ENCODE results near the gene SNX2.

SNX2 gene

DNA sequence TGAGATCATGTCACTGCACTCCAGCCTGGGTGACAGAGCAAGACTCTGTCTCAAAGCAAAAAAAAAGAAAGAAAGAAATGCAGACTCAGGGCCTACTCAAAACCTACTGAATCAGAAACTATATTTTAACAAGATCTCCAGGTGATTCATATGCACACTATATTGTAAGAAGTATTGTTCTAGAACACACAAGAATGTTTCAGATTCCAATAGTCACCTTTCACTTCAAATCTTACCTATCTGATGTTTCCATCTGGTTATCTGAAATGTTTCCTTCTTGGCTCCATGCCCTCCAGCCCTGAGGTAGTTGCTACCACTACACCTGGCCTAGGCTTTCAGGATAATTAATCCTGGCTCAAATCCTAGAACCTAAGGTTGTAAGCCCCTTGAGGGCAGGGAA, 36.8 kb upstream of the SNX2 start:
- no peak overlapping the region for H3K4me2 ChIP-seq (ENCODE audit: low read length)
- no peak overlapping the region for H3K4ac ChIP-seq (ENCODE audit: low read depth, low read length)
- H4K5ac ChIP-seq (ENCODE audit: low read length): no peak overlapping the region
- no peak overlapping the region for H3K27ac ChIP-seq (ENCODE audit: low read depth, low read length)
- H2BK120ac ChIP-seq (ENCODE audit: low read depth, low read length): no peak overlapping the region
- no peaks in the 10 kb centered on the region for H3K27me3 ChIP-seq (ENCODE audit: insufficient read depth, low read length, poor library complexity)
- no peaks in the 10 kb centered on the region for H3K79me1 ChIP-seq (ENCODE audit: low read length)
- no peak overlapping the region for H2AK5ac ChIP-seq (ENCODE audit: low read length)
- no peaks in the 10 kb centered on the region for H3K36me3 ChIP-seq (ENCODE audit: control insufficient read depth, insufficient read depth, low read length)
- DNase-seq: no peak
- H3K79me2 ChIP-seq (ENCODE audit: control insufficient read depth, insufficient read depth, low read length): no peaks in the 10 kb centered on the region
- no peak overlapping the region for H2BK5ac ChIP-seq (ENCODE audit: low read length)
- peaks cover 2% of the 10 kb centered on the region for H3K4me1 ChIP-seq (ENCODE audit: control insufficient read depth, low read depth, low read length)
- H3K4me3 ChIP-seq (ENCODE audit: low read length): no peak overlapping the region
- H3K23ac ChIP-seq (ENCODE audit: low read length): no peak overlapping the region
- no peak overlapping the region for H3K18ac ChIP-seq (ENCODE audit: low read length)
- H3K56ac ChIP-seq (ENCODE audit: low read length): no peak overlapping the region
- H3K9ac ChIP-seq (ENCODE audit: low read length): no peak overlapping the region
- no peak overlapping the region for H2BK15ac ChIP-seq (replicated peaks; ENCODE audit: low read depth)
- H4K8ac ChIP-seq (ENCODE audit: low read depth, low read length): no peak overlapping the region

DNA sequence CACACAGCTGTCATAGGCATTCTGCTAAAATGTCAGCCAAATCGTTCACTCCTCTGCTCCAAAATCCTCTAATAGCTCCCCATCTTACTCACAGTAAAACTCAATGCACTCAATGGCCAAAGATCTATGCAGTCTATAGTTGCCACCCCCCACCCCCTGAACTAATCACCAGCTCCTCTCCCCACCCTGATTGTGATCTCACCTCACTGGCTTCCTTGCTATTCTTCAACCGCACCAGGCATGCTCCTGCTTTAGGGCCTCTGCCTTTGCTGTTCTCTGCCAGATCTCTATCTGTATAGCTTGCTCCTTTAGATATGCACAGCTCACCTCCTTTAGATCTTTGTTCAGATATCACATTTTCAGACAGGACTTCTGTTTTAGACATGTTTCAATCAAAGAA, 33.2 kb upstream of the SNX2 start:
- Histone ChIP-seq H2BK15ac (replicated peaks; ENCODE audit: low read depth) (no peak overlapping the region), H3K27ac (ENCODE audit: low read depth, low read length) (no peak overlapping the region), H3K23ac (ENCODE audit: low read length) (no peak overlapping the region), H4K5ac (ENCODE audit: low read length) (no peak overlapping the region), H2BK5ac (ENCODE audit: low read length) (no peak overlapping the region), H3K4me3 (ENCODE audit: low read length) (no peak overlapping the region), H3K4ac (ENCODE audit: low read depth, low read length) (no peak overlapping the region), H3K79me2 (ENCODE audit: control insufficient read depth, insufficient read depth, low read length) (no peaks in the 10 kb centered on the region), H3K4me2 (ENCODE audit: low read length) (no peak overlapping the region), H3K56ac (ENCODE audit: low read length) (no peak overlapping the region), H3K79me1 (ENCODE audit: low read length) (no peaks in the 10 kb centered on the region), H2AK5ac (ENCODE audit: low read length) (no peak overlapping the region), H4K8ac (ENCODE audit: low read depth, low read length) (no peak overlapping the region), H3K18ac (ENCODE audit: low read length) (no peak overlapping the region), H3K36me3 (ENCODE audit: control insufficient read depth, insufficient read depth, low read length) (no peaks in the 10 kb centered on the region), H3K4me1 (ENCODE audit: control insufficient read depth, low read depth, low read length) (peaks cover 5% of the 10 kb centered on the region), H3K27me3 (ENCODE audit: insufficient read depth, low read length, poor library complexity) (no peaks in the 10 kb centered on the region), H3K9ac (ENCODE audit: low read length) (no peak overlapping the region), H2BK120ac (ENCODE audit: low read depth, low read length) (no peak overlapping the region)
- peak; percentile 96 for DNase-seq
- WGBS (ENCODE audit: extremely low coverage, insufficient coverage, low lambda C conversion rate): no CpG with 5 or more reads among the region's 2 CpGs

DNA sequence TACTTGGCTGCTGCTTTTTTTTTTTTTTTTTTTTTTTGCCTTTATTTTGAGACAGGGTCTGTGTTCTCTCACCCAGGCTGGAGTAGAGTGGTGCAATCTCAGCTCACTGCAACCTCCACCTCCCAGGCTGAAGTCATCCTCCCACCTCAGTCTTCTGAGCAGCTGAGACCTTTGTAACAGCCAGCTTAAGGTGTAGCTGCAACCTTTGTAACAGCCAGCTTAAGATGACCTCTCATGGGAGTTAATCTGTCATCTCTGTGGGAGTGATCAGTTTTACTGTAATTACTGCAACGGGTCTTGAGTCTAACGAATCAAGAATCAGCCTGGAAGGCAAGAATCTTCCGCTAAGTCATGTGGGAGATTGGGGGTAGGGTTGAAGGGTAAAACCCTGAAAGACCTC, 31.6 kb upstream of the SNX2 start:
- no peaks in the 10 kb centered on the region for H3K27me3 ChIP-seq (ENCODE audit: insufficient read depth, low read length, poor library complexity)
- no peak overlapping the region for H3K56ac ChIP-seq (ENCODE audit: low read length)
- H2AK5ac ChIP-seq (ENCODE audit: low read length): no peak overlapping the region
- H3K27ac ChIP-seq (ENCODE audit: low read depth, low read length): no peak overlapping the region
- H4K8ac ChIP-seq (ENCODE audit: low read depth, low read length): no peak overlapping the region
- H3K4ac ChIP-seq (ENCODE audit: low read depth, low read length): no peak overlapping the region
- peak; percentile 65 for DNase-seq
- H3K4me1 ChIP-seq (ENCODE audit: control insufficient read depth, low read depth, low read length): peaks cover 5% of the 10 kb centered on the region
- no peak overlapping the region for H4K5ac ChIP-seq (ENCODE audit: low read length)
- H3K79me1 ChIP-seq (ENCODE audit: low read length): no peaks in the 10 kb centered on the region
- no peak overlapping the region for H3K23ac ChIP-seq (ENCODE audit: low read length)
- H3K9ac ChIP-seq (ENCODE audit: low read length): no peak overlapping the region
- no peak overlapping the region for H2BK5ac ChIP-seq (ENCODE audit: low read length)
- H2BK15ac ChIP-seq (replicated peaks; ENCODE audit: low read depth): no peak overlapping the region
- WGBS (ENCODE audit: extremely low coverage, insufficient coverage, low lambda C conversion rate): no CpG with 5 or more reads among the region's 3 CpGs
- no peak overlapping the region for H3K18ac ChIP-seq (ENCODE audit: low read length)
- H2BK120ac ChIP-seq (ENCODE audit: low read depth, low read length): no peak overlapping the region
- no peaks in the 10 kb centered on the region for H3K36me3 ChIP-seq (ENCODE audit: control insufficient read depth, insufficient read depth, low read length)
- H3K79me2 ChIP-seq (ENCODE audit: control insufficient read depth, insufficient read depth, low read length): no peaks in the 10 kb centered on the region
- H3K4me3 ChIP-seq (ENCODE audit: low read length): no peak overlapping the region
- no peak overlapping the region for H3K4me2 ChIP-seq (ENCODE audit: low read length)

DNA sequence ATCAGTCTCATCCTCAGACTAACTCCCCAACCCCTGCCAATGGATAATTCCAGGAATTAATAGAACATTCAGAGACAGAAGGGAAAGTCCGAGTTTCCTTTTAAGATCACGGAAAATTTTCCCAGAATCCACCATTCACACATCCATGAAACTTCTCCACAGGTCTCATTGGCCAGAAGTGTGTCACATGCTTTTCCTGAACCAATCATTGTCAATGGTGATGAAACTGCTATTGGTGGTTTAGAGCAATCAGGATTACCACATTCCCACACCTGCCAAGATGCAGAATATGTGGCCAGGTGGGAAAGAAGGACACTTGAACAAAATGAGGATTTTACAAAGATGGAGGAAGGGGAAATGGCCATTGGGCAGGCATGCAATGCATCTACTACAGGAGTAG, 29.3 kb upstream of the SNX2 start:
- H3K79me2 ChIP-seq (ENCODE audit: control insufficient read depth, insufficient read depth, low read length): no peaks in the 10 kb centered on the region
- no peak overlapping the region for H2BK15ac ChIP-seq (replicated peaks; ENCODE audit: low read depth)
- H4K5ac ChIP-seq (ENCODE audit: low read length): no peak overlapping the region
- no peak overlapping the region for H3K56ac ChIP-seq (ENCODE audit: low read length)
- no peak overlapping the region for H3K27ac ChIP-seq (ENCODE audit: low read depth, low read length)
- H2AK5ac ChIP-seq (ENCODE audit: low read length): no peak overlapping the region
- H4K8ac ChIP-seq (ENCODE audit: low read depth, low read length): no peak overlapping the region
- H3K9ac ChIP-seq (ENCODE audit: low read length): no peak overlapping the region
- H3K4ac ChIP-seq (ENCODE audit: low read depth, low read length): no peak overlapping the region
- no peak overlapping the region for H3K4me3 ChIP-seq (ENCODE audit: low read length)
- no peaks in the 10 kb centered on the region for H3K79me1 ChIP-seq (ENCODE audit: low read length)
- no peaks in the 10 kb centered on the region for H3K27me3 ChIP-seq (ENCODE audit: insufficient read depth, low read length, poor library complexity)
- no peak for DNase-seq
- H3K23ac ChIP-seq (ENCODE audit: low read length): no peak overlapping the region
- no CpG with 5 or more reads among the region's 2 CpGs for WGBS (ENCODE audit: extremely low coverage, insufficient coverage, low lambda C conversion rate)
- H2BK120ac ChIP-seq (ENCODE audit: low read depth, low read length): no peak overlapping the region
- H3K4me1 ChIP-seq (ENCODE audit: control insufficient read depth, low read depth, low read length): peaks cover 5% of the 10 kb centered on the region
- H3K36me3 ChIP-seq (ENCODE audit: control insufficient read depth, insufficient read depth, low read length): no peaks in the 10 kb centered on the region
- no peak overlapping the region for H3K18ac ChIP-seq (ENCODE audit: low read length)
- no peak overlapping the region for H3K4me2 ChIP-seq (ENCODE audit: low read length)
- no peak overlapping the region for H2BK5ac ChIP-seq (ENCODE audit: low read length)

DNA sequence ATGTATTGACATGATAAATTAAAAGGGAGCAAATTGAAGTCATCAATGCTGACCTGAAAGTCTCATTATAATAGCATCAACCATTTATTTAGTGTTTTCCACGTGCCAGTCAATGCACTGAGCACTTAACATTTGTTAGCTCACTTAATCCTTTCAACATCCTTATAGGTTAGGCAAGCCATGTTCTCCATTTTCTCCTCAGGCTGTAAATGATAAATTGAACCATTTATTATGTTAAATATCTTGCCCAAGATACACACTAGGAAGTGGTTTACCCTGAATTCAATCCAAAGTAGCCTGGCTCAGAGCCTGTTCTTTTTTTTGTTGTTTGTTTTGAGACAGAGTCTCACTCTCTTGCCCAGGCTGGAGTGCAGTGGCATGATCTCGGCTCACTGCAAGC, 25.0 kb upstream of the SNX2 start:
- H3K36me3 ChIP-seq (ENCODE audit: control insufficient read depth, insufficient read depth, low read length): no peaks in the 10 kb centered on the region
- no peak overlapping the region for H3K4ac ChIP-seq (ENCODE audit: low read depth, low read length)
- no peaks in the 10 kb centered on the region for H3K27me3 ChIP-seq (ENCODE audit: insufficient read depth, low read length, poor library complexity)
- H2BK120ac ChIP-seq (ENCODE audit: low read depth, low read length): no peak overlapping the region
- H2BK5ac ChIP-seq (ENCODE audit: low read length): no peak overlapping the region
- no peak overlapping the region for H3K23ac ChIP-seq (ENCODE audit: low read length)
- no peak overlapping the region for H4K5ac ChIP-seq (ENCODE audit: low read length)
- no peak overlapping the region for H3K18ac ChIP-seq (ENCODE audit: low read length)
- no peak overlapping the region for H3K4me3 ChIP-seq (ENCODE audit: low read length)
- H3K4me1 ChIP-seq (ENCODE audit: control insufficient read depth, low read depth, low read length): peaks cover 3% of the 10 kb centered on the region
- H3K4me2 ChIP-seq (ENCODE audit: low read length): no peak overlapping the region
- H2AK5ac ChIP-seq (ENCODE audit: low read length): no peak overlapping the region
- no peak overlapping the region for H4K8ac ChIP-seq (ENCODE audit: low read depth, low read length)
- H3K56ac ChIP-seq (ENCODE audit: low read length): no peak overlapping the region
- H3K27ac ChIP-seq (ENCODE audit: low read depth, low read length): no peak overlapping the region
- no peaks in the 10 kb centered on the region for H3K79me2 ChIP-seq (ENCODE audit: control insufficient read depth, insufficient read depth, low read length)
- no peaks in the 10 kb centered on the region for H3K79me1 ChIP-seq (ENCODE audit: low read length)
- H2BK15ac ChIP-seq (replicated peaks; ENCODE audit: low read depth): no peak overlapping the region
- WGBS (ENCODE audit: extremely low coverage, insufficient coverage, low lambda C conversion rate): no CpG with 5 or more reads among the region's 2 CpGs
- H3K9ac ChIP-seq (ENCODE audit: low read length): no peak overlapping the region
- DNase-seq: no peak

DNA sequence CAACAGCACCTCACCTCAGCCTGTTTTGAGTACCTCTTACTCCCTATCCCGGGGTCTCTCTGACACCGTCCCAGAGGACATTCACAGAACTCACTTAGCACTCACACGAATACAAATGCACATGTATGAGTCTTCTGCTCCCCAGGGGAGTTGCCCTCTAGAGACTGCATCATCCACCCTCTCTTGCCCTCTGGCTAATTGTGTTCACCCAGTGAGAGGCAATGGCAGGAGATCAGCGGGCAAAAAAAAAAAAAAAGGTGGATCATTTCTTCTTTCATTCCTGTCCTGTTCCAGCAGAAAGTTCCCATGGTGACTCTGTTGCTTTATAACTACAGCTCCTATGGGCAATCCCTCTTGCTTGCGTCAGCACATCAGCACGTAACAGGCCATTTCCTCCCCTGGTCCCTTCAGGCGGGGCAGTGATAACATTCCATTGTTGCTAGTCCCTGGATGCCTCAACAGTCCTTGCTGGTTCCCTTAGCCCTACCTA, 23.5 kb upstream of the SNX2 start:
- Histone ChIP-seq H3K27ac (ENCODE audit: low read depth, low read length) (peak overlapping the region; percentile 22), H3K36me3 (ENCODE audit: control insufficient read depth, insufficient read depth, low read length) (no peaks in the 10 kb centered on the region), H3K4me2 (ENCODE audit: low read length) (no peak overlapping the region), H3K79me2 (ENCODE audit: control insufficient read depth, insufficient read depth, low read length) (no peaks in the 10 kb centered on the region), H2BK120ac (ENCODE audit: low read depth, low read length) (no peak overlapping the region), H3K4ac (ENCODE audit: low read depth, low read length) (peak overlapping the region; percentile 72), H4K5ac (ENCODE audit: low read length) (no peak overlapping the region), H3K56ac (ENCODE audit: low read length) (peak overlapping the region; percentile 47), H3K9ac (ENCODE audit: low read length) (no peak overlapping the region), H3K4me1 (ENCODE audit: control insufficient read depth, low read depth, low read length) (peaks cover 3% of the 10 kb centered on the region), H4K8ac (ENCODE audit: low read depth, low read length) (no peak overlapping the region), H3K79me1 (ENCODE audit: low read length) (no peaks in the 10 kb centered on the region), H2BK15ac (replicated peaks; ENCODE audit: low read depth) (no peak overlapping the region), H3K23ac (ENCODE audit: low read length) (no peak overlapping the region), H3K4me3 (ENCODE audit: low read length) (no peak overlapping the region), H3K18ac (ENCODE audit: low read length) (peak overlapping the region; percentile 8), H2AK5ac (ENCODE audit: low read length) (no peak overlapping the region), H2BK5ac (ENCODE audit: low read length) (peak overlapping the region; percentile 56), H3K27me3 (ENCODE audit: insufficient read depth, low read length, poor library complexity) (no peaks in the 10 kb centered on the region)
- DNase-seq: peak; percentile 100
- WGBS (ENCODE audit: extremely low coverage, insufficient coverage, low lambda C conversion rate): no CpG with 5 or more reads among the region's 7 CpGs

Data from mesendoderm (in vitro differentiated cells).